ENCODE results near the gene HACL1.

- TF ChIP-seq SMAD4 (CRISPR knock-in tag; IDR thresholded peaks at IDR 0.05) = no peak
- no peak for TF ChIP-seq CTCF (IDR thresholded peaks at IDR 0.05)
- TF ChIP-seq, protein P1, sequence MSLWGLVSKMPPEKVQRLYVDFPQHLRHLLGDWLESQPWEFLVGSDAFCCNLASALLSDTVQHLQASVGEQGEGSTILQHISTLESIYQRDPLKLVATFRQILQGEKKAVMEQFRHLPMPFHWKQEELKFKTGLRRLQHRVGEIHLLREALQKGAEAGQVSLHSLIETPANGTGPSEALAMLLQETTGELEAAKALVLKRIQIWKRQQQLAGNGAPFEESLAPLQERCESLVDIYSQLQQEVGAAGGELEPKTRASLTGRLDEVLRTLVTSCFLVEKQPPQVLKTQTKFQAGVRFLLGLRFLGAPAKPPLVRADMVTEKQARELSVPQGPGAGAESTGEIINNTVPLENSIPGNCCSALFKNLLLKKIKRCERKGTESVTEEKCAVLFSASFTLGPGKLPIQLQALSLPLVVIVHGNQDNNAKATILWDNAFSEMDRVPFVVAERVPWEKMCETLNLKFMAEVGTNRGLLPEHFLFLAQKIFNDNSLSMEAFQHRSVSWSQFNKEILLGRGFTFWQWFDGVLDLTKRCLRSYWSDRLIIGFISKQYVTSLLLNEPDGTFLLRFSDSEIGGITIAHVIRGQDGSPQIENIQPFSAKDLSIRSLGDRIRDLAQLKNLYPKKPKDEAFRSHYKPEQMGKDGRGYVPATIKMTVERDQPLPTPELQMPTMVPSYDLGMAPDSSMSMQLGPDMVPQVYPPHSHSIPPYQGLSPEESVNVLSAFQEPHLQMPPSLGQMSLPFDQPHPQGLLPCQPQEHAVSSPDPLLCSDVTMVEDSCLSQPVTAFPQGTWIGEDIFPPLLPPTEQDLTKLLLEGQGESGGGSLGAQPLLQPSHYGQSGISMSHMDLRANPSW (CRISPR knock-in tag; conservative IDR thresholded peaks at IDR 0.05; ENCODE audit: low read depth) = no peak
- TF ChIP-seq SP1 (CRISPR knock-in tag; conservative IDR thresholded peaks at IDR 0.05) = no peak
- no peak for TF ChIP-seq HMGA2 (CRISPR knock-in tag; IDR thresholded peaks at IDR 0.05)
- TF ChIP-seq, protein P2, sequence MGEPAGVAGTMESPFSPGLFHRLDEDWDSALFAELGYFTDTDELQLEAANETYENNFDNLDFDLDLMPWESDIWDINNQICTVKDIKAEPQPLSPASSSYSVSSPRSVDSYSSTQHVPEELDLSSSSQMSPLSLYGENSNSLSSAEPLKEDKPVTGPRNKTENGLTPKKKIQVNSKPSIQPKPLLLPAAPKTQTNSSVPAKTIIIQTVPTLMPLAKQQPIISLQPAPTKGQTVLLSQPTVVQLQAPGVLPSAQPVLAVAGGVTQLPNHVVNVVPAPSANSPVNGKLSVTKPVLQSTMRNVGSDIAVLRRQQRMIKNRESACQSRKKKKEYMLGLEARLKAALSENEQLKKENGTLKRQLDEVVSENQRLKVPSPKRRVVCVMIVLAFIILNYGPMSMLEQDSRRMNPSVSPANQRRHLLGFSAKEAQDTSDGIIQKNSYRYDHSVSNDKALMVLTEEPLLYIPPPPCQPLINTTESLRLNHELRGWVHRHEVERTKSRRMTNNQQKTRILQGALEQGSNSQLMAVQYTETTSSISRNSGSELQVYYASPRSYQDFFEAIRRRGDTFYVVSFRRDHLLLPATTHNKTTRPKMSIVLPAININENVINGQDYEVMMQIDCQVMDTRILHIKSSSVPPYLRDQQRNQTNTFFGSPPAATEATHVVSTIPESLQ (CRISPR knock-in tag; IDR thresholded peaks at IDR 0.05) = no peak
- no peak for TF ChIP-seq CREB1 (CRISPR knock-in tag; IDR thresholded peaks at IDR 0.05)
- TF ChIP-seq CREM (CRISPR knock-in tag; IDR thresholded peaks at IDR 0.05) = no peak
- no peak for TF ChIP-seq NFATC4 (CRISPR knock-in tag; IDR thresholded peaks at IDR 0.05)
- no peak for TF ChIP-seq ZNF138 (CRISPR knock-in tag; conservative IDR thresholded peaks at IDR 0.05)
Observed at GRCh38 chr3:15606434-15606891, 5.1 kb upstream of the HACL1 start.

Measured in WTC11 (cell line).